ENCODE results near the gene MOGAT1.

The MOGAT1 gene

DNA sequence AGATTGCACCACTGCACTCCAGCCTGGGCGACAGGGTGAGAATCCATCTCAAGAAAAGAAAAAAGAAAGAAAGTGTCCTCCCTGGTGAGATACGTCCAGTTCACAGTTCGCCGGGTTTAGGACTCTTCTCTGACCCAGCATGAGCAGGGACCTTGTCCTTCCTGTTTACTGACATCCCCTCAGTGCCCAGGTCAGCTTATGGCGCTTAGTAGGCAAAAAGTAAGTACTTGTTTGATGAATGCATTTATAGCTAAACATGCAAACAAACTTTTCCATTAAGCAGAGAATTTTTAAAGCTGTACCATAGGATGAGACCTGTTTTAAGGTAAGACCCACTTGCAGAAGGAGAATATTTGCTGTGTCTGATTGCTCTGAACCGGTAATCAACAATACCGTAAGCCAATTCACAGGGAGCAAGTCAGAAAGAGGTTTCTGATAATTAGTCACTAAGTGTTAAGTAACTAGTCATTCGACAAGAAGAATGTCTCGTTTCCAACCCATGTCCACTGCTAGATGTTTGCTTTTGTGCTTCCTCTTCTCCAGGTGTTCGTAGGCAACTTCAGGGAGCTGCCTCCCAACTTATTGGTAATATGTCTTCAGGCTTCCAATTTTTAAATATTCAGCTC, 40.0 kb downstream of the MOGAT1 start:
- no peak for TF ChIP-seq GATA3 (IDR thresholded peaks at IDR 0.05; ENCODE audit: low read depth, low read length)
- TF ChIP-seq GATA2 (IDR thresholded peaks at IDR 0.05; ENCODE audit: low read depth, low read length): no peak

DNA sequence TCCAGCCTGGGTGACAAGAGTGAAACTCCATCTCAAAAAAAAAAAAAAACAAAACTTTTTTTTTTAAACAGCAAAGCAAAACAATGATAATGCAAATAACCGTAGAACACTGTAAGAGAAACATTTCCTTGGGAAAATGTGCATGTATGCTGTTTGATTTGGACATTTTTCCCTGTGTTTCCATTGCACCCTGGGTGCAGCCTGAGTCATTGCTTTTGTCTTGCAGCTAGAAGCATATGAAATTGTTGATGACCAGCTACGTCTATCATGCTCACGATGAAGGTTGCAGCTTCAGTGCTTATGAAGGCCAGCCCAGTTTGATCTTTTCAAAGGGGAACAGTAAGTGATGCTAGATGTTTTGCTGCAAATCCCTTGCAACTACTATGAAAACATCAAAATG, 41.5 kb downstream of the MOGAT1 start:
- no peak for TF ChIP-seq GATA3 (IDR thresholded peaks at IDR 0.05; ENCODE audit: low read depth, low read length)
- no peak for TF ChIP-seq GATA2 (IDR thresholded peaks at IDR 0.05; ENCODE audit: low read depth, low read length)

DNA sequence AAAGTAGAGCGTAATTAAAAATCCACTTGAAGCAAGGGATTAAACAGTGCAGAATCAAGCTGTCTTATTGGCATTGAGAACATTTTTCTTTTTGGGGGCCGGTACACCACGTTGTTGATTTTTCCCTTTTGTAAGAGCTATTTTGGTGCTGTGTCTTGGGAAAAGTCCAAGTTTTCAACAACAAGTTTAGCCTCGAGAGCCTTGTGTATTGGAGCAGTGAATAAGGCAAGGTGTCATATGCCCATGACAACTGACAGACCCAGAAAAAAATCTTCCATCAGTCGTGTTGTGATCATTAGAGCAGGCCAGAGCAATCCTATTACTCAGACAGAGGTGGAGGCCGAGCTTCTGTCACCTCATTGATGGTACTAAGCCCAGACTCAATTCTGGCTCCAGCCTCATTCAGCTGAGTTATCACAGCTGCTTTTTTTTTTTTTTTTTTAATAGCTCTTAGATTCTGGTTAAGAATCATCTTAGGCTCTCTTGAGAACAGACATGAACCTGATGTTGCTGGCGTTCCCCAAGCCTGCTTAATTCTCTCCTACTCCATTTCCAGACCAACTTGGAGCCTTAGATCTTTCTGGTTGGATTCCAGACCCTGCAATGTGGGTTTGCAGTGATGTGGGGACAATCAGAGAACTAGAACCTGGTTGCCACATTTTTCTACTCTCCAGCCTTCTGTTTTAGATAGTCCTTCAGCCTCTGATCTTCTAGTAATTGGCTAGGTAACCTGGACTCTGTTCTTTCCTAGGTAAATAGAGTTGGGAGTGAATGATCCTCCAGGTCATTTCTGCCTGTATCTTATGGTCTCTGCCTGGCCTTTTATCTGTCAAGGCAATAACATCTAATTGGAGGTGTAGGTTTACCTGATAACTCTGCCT, 43.1 kb downstream of the MOGAT1 start:
- no peak for TF ChIP-seq GATA2 (IDR thresholded peaks at IDR 0.05; ENCODE audit: low read depth, low read length)
- no peak for TF ChIP-seq GATA3 (IDR thresholded peaks at IDR 0.05; ENCODE audit: low read depth, low read length)

DNA sequence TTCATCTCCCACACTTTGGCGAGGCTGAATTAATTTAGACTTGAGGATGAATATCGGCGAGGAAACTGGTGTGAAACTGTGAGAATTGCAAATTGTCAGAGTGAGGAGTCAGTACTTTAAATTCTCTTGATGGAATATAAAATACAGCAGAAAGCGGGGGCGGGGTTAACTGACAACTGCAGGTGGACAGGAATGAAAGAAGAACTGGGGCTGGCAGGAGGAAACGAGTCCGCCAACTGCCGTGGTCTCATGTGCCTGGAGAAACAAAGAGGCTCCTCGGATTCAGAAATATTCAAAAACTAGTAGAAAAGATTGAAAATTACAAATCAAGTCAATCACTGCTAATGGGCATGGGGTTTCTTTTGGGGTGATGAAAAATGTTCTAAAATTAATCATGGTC, 44.3 kb downstream of the MOGAT1 start:
- TF ChIP-seq GATA3 (IDR thresholded peaks at IDR 0.05; ENCODE audit: low read depth, low read length) (no peak), GATA2 (IDR thresholded peaks at IDR 0.05; ENCODE audit: low read depth, low read length) (no peak)

DNA sequence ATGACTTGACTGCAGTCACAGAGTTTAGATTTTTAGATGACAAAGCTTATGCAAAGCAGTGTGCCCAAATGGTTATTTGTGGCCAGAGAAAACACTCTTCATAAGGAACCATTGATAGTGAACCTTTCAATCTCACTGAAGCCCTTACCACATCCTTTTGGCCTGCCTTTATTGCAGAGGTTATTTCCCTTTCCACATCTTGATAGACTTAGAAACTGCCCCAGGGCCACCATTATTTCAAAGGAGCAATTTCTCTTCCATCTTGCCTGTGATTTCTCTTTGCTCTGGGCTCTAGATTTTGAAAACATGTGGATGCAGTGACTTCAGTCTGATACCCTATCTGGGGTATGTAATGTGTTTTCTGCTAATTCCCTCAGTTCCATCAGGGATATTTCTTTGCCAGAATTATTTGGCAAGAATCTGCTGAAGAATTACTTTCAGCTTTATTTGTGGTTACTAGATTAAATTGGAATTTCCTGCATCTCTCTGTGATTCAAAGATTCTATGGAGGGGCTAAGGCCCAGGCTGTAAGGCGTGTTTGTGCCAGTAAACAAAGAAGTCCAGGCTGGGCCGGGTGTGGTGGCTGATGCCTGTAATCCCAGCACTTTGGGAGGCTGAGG, 51.0 kb downstream of the MOGAT1 start:
- TF ChIP-seq GATA3 (IDR thresholded peaks at IDR 0.05; ENCODE audit: low read depth, low read length): no peak
- no peak for TF ChIP-seq GATA2 (IDR thresholded peaks at IDR 0.05; ENCODE audit: low read depth, low read length)

DNA sequence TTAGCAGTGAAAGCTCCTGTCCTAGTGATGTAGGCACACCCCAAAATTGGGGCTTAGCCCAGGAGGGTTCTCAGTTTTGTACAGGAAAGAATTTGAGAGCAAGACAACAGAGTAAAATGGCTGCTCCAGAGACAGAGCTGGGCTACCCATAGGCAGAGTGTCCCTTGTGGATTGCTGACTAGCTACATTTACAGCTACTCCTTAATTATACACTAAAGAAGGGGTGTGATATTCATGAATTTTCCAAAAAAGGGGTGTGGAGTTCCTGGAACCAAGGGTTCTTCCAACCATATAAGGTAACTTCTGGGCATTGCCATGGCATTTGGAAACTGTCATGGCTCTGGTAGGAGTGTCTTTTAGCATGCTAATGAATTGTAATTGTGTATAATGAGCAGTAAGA, 52.8 kb downstream of the MOGAT1 start:
- TF ChIP-seq GATA3 (IDR thresholded peaks at IDR 0.05; ENCODE audit: low read depth, low read length): no peak
- TF ChIP-seq GATA2 (IDR thresholded peaks at IDR 0.05; ENCODE audit: low read depth, low read length): no peak

DNA sequence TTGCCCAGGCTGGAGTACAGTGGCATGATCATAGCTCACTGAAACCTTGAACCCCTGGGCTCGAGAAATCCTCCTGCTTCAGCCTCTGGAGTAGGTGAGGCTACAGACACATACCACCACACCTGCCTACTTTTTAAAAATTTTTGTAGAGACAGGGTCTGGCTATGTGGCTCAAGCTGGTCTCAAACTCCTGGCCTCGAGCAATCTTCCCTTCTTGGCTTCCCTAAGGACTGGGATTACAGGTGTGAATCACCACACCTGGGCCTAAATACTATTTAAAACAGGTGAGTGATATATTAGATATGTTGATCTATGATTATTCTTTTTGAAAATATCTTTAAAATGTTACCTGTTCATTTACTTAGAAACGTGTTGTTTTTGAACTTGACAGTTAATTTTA, 57.2 kb downstream of the MOGAT1 start:
- no peak for TF ChIP-seq GATA2 (IDR thresholded peaks at IDR 0.05; ENCODE audit: low read depth, low read length)
- TF ChIP-seq GATA3 (IDR thresholded peaks at IDR 0.05; ENCODE audit: low read depth, low read length): no peak

DNA sequence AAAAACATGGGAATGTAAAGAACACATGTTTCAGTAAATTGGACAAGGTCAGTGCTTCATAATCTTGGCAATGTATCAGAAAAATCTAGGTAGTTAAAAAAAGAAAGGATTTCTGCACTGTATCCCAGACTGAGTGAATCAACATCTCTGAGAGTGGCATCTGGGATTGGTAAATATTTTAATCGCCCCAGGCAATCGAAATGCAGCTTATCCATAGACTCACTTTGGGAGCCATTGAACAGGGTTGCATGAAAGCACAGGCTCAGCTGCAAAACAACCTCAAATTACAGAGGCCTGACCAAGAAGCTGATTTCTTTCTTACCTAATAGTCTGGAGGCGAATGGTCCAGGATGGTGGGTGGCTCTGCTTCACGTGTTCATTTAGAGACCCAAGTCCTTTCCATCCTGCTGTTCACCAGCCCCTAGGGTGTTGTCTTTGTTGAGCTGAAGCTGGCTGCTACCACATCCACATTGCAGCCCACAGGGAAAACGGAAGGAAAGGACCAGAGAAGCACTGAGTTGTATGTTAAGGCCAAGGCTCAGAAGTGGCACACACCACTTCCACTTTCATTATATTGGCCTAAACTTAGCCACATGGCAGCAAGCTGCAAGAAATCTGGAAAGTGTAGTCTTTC, 59.0 kb downstream of the MOGAT1 start:
- TF ChIP-seq GATA3 (IDR thresholded peaks at IDR 0.05; ENCODE audit: low read depth, low read length) (no peak), GATA2 (IDR thresholded peaks at IDR 0.05; ENCODE audit: low read depth, low read length) (no peak)

DNA sequence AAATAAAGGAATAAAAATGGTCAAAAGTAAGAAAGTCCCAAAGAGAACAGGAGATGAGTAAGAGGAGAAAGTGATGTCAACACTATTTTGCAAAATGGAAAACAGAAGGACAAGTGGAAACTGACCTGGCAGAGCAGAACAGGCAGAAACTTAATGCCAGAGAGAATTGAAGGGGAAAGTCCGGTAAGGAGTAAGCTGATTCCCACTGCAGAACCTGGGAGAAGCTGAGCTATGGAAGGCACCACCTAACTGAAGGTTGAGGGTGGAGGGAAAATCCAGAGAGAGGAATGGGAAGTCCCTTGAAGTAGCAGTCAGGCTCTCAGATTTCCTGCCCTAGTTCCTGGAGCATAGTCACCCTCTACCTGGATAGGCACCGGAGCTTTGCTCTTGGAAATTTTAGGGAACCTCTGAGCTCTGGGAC, 59.8 kb downstream of the MOGAT1 start:
- TF ChIP-seq GATA2 (IDR thresholded peaks at IDR 0.05; ENCODE audit: low read depth, low read length) (no peak), GATA3 (IDR thresholded peaks at IDR 0.05; ENCODE audit: low read depth, low read length) (no peak)

DNA sequence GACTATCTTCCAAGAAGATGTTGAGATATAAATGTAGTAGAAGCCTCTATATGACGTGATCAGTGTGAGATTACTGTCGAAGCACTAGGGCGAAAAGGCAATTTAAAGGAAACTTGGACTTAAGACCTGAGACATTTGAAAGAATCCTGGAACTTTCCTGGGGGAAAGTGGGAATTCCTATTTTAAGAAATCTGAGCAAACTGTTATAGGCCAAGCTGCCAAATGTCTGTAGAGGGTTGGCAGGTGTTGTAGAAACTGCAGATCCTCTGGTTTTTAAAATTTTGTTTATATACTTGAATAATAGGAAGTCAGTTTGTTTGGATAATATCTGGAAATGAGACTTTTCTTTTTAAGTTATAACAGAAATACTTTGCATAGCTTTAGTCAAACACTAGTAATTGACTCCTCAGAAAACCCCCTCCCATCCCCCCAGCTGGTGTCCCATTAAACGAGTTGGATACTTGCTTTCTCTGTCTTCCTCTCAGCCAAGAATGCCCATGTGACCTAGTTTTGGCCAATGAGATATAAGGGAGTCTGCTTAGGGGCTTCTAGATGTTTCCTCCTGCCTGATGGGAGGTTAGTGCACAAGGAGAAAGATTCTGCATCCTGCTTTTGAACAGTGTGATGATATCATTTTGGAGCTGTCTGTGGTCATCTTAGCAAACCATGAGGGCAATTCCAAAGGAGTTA, 61.2 kb downstream of the MOGAT1 start:
- TF ChIP-seq GATA3 (IDR thresholded peaks at IDR 0.05; ENCODE audit: low read depth, low read length) (no peak), GATA2 (IDR thresholded peaks at IDR 0.05; ENCODE audit: low read depth, low read length) (no peak)

DNA sequence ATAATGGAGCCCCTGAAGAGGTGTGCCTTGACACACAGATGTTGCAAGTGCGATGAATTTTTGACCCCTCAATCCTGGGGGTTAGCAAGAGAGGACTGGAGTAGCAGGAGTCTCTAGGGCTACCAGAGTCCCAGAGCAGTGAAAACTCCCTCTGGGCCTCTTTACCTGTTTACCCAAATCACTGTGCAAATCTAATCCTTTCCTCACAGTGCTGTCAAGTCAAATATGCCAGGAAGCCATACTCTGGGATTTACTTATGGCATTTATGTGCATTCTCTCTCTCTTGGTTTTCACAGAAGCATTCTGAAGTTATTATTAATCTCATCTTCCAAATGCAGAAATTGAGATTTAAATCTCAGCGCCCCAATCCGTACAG, 62.0 kb downstream of the MOGAT1 start:
- TF ChIP-seq GATA3 (IDR thresholded peaks at IDR 0.05; ENCODE audit: low read depth, low read length): no peak
- TF ChIP-seq GATA2 (IDR thresholded peaks at IDR 0.05; ENCODE audit: low read depth, low read length): no peak

DNA sequence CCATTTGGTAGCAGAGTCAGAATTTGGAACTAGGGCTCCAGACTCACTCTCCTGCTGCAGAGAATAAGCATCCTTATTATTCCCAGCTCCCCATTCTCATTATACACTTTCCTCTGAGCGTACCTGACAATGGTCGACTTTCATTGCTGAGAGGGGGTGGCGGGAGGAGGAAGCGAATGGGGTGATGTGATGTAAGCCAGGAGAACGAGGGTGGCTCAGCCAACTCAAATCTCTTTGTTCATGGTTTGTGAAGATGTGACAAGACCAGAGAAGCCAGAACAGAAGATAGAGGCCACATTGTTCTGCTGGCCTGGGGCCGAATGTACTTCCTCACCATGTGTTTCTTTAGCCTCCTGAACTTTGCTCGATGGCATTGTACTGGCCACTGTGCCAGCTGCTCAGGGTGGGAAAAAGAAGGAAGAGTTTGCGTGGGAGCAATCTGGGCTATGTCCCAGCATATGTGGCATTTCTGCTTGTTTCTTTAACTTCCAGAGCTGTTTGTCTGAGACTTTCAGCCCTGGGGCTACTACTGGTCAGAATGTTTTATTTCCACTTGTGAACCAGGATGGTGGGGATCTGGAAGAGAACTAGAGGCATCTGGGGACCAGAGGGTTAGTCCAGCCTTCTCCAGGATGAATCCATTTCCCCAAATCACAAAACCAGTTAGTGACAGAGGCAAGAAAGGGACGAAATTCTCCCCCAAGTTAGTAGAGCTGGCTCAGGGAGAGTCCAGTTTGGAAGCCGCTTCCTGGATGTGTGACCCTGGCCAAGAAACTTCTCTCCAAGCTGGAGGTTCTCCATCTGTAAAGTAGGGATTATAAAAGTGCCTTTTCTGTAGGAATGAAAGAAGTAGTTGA, 62.6 kb downstream of the MOGAT1 start:
- no peak for TF ChIP-seq GATA3 (IDR thresholded peaks at IDR 0.05; ENCODE audit: low read depth, low read length)

DNA sequence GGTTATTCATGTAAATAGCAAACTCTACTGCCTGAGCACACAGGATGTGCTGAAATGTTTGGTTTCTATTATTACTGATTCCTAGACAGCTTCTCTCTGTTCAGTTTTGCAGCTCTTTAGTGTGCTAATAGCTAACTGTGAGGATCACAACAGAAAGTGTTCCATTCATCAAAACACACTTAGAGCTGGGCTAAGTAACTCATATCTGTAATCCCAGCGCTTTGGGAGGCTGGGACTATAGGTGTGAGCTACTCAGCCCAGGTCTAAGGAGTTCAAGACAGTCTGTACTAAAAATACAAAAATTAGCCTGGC, 63.2 kb downstream of the MOGAT1 start:
- no peak for TF ChIP-seq GATA2 (IDR thresholded peaks at IDR 0.05; ENCODE audit: low read depth, low read length)
- TF ChIP-seq GATA3 (IDR thresholded peaks at IDR 0.05; ENCODE audit: low read depth, low read length): no peak

Data from SH-SY5Y (cell line).